SU-DHL-6 (cell line): Measurements from ENCODE around the gene RAB10.
"Not testable (repeated sequence)": the region's sequence is repeated elsewhere in the genome, so short reads cannot be mapped to it uniquely, and the experiment has no call there.

Source experiments
- H2AFZ ChIP-seq: fragments of 200-600 bp; sonication (generic); 2 replicates; pipeline ENCODE4 v1.6.1; 2014; ENCODE audit warnings: low read depth, mild to moderate bottlenecking, moderate library complexity, mixed read lengths, antibody characterized with exemption, low read length; ENCODE audit not compliant: severe bottlenecking
- H3F3A ChIP-seq: fragments of 200-600 bp; shearing (Covaris generic); 2 replicates; pipeline ENCODE4 v1.6.0; 2016; ENCODE audit warnings: antibody characterized with exemption, mild to moderate bottlenecking; ENCODE audit not compliant: insufficient read depth
- H3K27ac ChIP-seq: fragments of 200-600 bp; sonication (generic); 2 replicates; pipeline ENCODE4 v1.5.1; 2016; ENCODE audit warnings: low read depth, mild to moderate bottlenecking, low read length, moderate library complexity, mixed read lengths
- H3K27me3 ChIP-seq: fragments of 200-600 bp; sonication (generic), shearing (Covaris generic); 2 replicates; pipeline ENCODE4 v1.6.0; 2014; ENCODE audit warnings: mild to moderate bottlenecking, low read length
- H3K36me3 ChIP-seq: fragments of 200-600 bp; sonication (generic); 2 replicates; pipeline ENCODE4 v1.6.1; 2014; ENCODE audit warnings: mild to moderate bottlenecking, low read length, mixed read lengths
- H3K4me2 ChIP-seq: fragments of 300-600, 200-600 bp; shearing (Covaris generic), sonication (generic); 2 replicates; pipeline ENCODE4 v1.6.0; 2014; ENCODE audit warnings: low read length, low read depth, mild to moderate bottlenecking; ENCODE audit not compliant: poor library complexity, severe bottlenecking
- H3K4me3 ChIP-seq: fragments of 200-600 bp; sonication (generic); 2 replicates; pipeline ENCODE4 v1.5.1; 2014; ENCODE audit warnings: antibody characterized with exemption, low read length, mild to moderate bottlenecking, mixed read lengths; ENCODE audit not compliant: insufficient read depth, poor library complexity, severe bottlenecking
- H3K79me2 ChIP-seq: fragments of 200-600 bp; sonication (generic); 2 replicates; pipeline ENCODE4 v1.6.1; 2014; ENCODE audit warnings: mild to moderate bottlenecking, low read length, moderate library complexity; ENCODE audit not compliant: insufficient read depth
- H3K9ac ChIP-seq: fragments of 200-600 bp; sonication (generic); 2 replicates; pipeline ENCODE4 v1.7.0; 2014; ENCODE audit warnings: mild to moderate bottlenecking, low read length
- H3K9me2 ChIP-seq: fragments of 200-600 bp; sonication (generic); replicated peaks from 2 replicates; pipeline ENCODE4 v1.6.1; 2014; ENCODE audit warnings: low read length; ENCODE audit not compliant: insufficient read depth
- H3K9me3 ChIP-seq: fragments of 200-600 bp; sonication (generic); 2 replicates; pipeline ENCODE4 v1.6.1; 2014; ENCODE audit warnings: low read length, mixed read lengths; ENCODE audit not compliant: insufficient read depth
- H4K20me1 ChIP-seq: fragments of 200-600 bp; sonication (generic); 2 replicates; pipeline ENCODE4 v1.6.1; 2014; ENCODE audit warnings: low read depth, mild to moderate bottlenecking, antibody characterized with exemption, low read length, moderate library complexity, mixed read lengths
- CTCF ChIP-seq: fragments of 200-600 bp; sonication (generic); IDR thresholded peaks from one replicate; pipeline ENCODE4 v1.5.1; 2017; ENCODE audit warnings: antibody characterized with exemption, mild to moderate bottlenecking, low read length, moderate library complexity; ENCODE audit not compliant: insufficient read depth, poor library complexity, severe bottlenecking
- EZH2phosphoT487 ChIP-seq: fragments of 200-600 bp; sonication (generic), shearing (Covaris generic); conservative IDR thresholded peaks from 2 replicates; pipeline ENCODE4 v1.6.1; 2018; ENCODE audit warnings: mild to moderate bottlenecking, antibody characterized with exemption, low read length, moderate library complexity, mixed read lengths

RAB10 gene

GRCh38 chr2:26025509-26025908, 8.4 kb upstream of the RAB10 start:
- Histone ChIP-seq H3K27ac (no peak overlapping the region), H3K36me3 (no peaks in the 10 kb centered on the region), H3K9me2 (no peaks in the 10 kb centered on the region), H3K79me2 (no peaks in the 10 kb centered on the region), H3K4me3 (no peak overlapping the region), H3F3A (no peaks in the 10 kb centered on the region), H3K27me3 (no peaks in the 10 kb centered on the region), H3K9me3 (no peaks in the 10 kb centered on the region), H4K20me1 (no peaks in the 10 kb centered on the region), H3K4me2 (no peak overlapping the region), H2AFZ (no peak overlapping the region), H3K9ac (no peak overlapping the region)
- no peak for TF ChIP-seq EZH2phosphoT487
- TF ChIP-seq CTCF, result no peak

GRCh38 chr2:26028083-26028482, 5.8 kb upstream of the RAB10 start:
- H3K4me3 ChIP-seq, H3F3A ChIP-seq, H3K27me3 ChIP-seq, H3K79me2 ChIP-seq, H3K4me2 ChIP-seq, H4K20me1 ChIP-seq, H3K27ac ChIP-seq, H3K9me2 ChIP-seq, H3K9me3 ChIP-seq, H2AFZ ChIP-seq, H3K36me3 ChIP-seq, H3K9ac ChIP-seq: not testable (repeated sequence)

GRCh38 chr2:26032586-26033269, 1.2 kb upstream of the RAB10 start:
- Histone ChIP-seq H3K4me3 (peak overlapping the region; percentile 77), H4K20me1 (peaks cover 18% of the 10 kb centered on the region), H3K9ac (peak overlapping the region; percentile 80), H3K27ac (peak overlapping the region; percentile 68), H3K4me2 (peak overlapping the region; percentile 78), H3K79me2 (peaks cover 38% of the 10 kb centered on the region), H2AFZ (peak overlapping the region; percentile 94)
- not testable (repeated sequence) for H3K9me2 ChIP-seq, H3K27me3 ChIP-seq, H3K9me3 ChIP-seq, H3F3A ChIP-seq, H3K36me3 ChIP-seq

GRCh38 chr2:26033270-26033817, 540 bp upstream of the RAB10 start:
- Histone ChIP-seq H3K27me3 (no peaks in the 10 kb centered on the region), H3F3A (no peaks in the 10 kb centered on the region), H3K36me3 (peaks cover 4% of the 10 kb centered on the region; the same call in 1 of the 2 replicates), H4K20me1 (peaks cover 18% of the 10 kb centered on the region), H2AFZ (peak overlapping the region; percentile 94), H3K9me2 (no peaks in the 10 kb centered on the region), H3K9ac (peak overlapping the region; percentile 80), H3K9me3 (no peaks in the 10 kb centered on the region), H3K4me2 (peak overlapping the region; percentile 78), H3K79me2 (peaks cover 44% of the 10 kb centered on the region), H3K27ac (peak overlapping the region; percentile 68), H3K4me3 (peak overlapping the region; percentile 77)
- TF ChIP-seq EZH2phosphoT487 (no peak), CTCF (no peak)
